Activated naive CD8-positive, alpha-beta T cell treated with anti-CD3 and anti-CD28 coated beads, Interleukin-2, amount 50 U/mL, for 24 hours (primary cell): Measurements from ENCODE around the gene INSRR.

Experiments
- ATAC-seq: fragments of 150-1000 bp; cut with Tn5 transposase; one replicate; pipeline ENCODE4 v1.10.0; 2021
- DNase-seq: peaks from one replicate; pipeline ENCODE4 v3.0.0; 2021
- H3K27ac Mint-ChIP-seq: one replicate; pipeline ENCODE4 v1.8.0; 2021; ENCODE audit warnings: mild to moderate bottlenecking, mixed read lengths
- H3K27me3 Mint-ChIP-seq: one replicate; pipeline ENCODE4 v1.8.0; 2021; ENCODE audit warnings: mixed read lengths
- H3K36me3 Mint-ChIP-seq: one replicate; pipeline ENCODE4 v1.8.0; 2021; ENCODE audit warnings: low read depth, mixed read lengths
- H3K4me1 Mint-ChIP-seq: one replicate; pipeline ENCODE4 v1.8.0; 2021; ENCODE audit warnings: mixed read lengths
- H3K4me3 Mint-ChIP-seq: one replicate; pipeline ENCODE4 v1.8.0; 2021; ENCODE audit warnings: mild to moderate bottlenecking, moderate library complexity, mixed read lengths
- H3K9me3 Mint-ChIP-seq: one replicate; pipeline ENCODE4 v1.8.0; 2021; ENCODE audit warnings: mixed read lengths

Gene INSRR

GRCh38 chr1:156795374-156795733, 63.6 kb downstream of the INSRR start:
- Mint-ChIP-seq H3K4me3 (no peak overlapping the region), H3K27me3 (no peaks in the 10 kb centered on the region), H3K4me1 (no peaks in the 10 kb centered on the region), H3K36me3 (peaks cover 61% of the 10 kb centered on the region), H3K9me3 (no peaks in the 10 kb centered on the region), H3K27ac (no peak overlapping the region)
- DNase-seq (no peak), ATAC-seq (no peak)

GRCh38 chr1:156794506-156795373, 64.2 kb downstream of the INSRR start:
- H3K27ac Mint-ChIP-seq: no peak overlapping the region
- no peaks in the 10 kb centered on the region for H3K27me3 Mint-ChIP-seq
- no peak overlapping the region for H3K4me3 Mint-ChIP-seq
- H3K9me3 Mint-ChIP-seq: no peaks in the 10 kb centered on the region
- H3K36me3 Mint-ChIP-seq: peaks cover 62% of the 10 kb centered on the region
- no peaks in the 10 kb centered on the region for H3K4me1 Mint-ChIP-seq
- ATAC-seq (no peak), DNase-seq (no peak)
